ENCODE measurements around the gene MS4A7.

DNA sequence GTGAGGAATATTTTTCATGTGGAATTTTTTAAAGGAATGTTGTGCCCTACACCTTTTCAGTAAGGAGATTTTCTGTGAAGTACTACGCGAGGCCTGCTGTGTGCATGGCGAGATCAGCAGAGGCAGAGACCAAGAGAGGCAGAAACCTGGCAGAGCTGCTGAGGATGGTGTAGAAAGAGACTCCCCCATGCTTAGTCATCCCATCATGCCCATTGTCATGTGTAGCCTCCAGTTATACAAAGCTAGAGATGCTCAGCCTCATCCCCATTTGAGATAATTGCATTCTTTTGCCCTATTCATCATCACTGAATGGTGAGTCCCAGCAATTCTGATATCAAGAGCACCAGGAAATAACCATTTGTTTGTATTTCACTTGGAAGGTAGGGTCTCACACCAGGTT, 3.0 kb upstream of the MS4A7 start:
- TF ChIP-seq, protein P1, sequence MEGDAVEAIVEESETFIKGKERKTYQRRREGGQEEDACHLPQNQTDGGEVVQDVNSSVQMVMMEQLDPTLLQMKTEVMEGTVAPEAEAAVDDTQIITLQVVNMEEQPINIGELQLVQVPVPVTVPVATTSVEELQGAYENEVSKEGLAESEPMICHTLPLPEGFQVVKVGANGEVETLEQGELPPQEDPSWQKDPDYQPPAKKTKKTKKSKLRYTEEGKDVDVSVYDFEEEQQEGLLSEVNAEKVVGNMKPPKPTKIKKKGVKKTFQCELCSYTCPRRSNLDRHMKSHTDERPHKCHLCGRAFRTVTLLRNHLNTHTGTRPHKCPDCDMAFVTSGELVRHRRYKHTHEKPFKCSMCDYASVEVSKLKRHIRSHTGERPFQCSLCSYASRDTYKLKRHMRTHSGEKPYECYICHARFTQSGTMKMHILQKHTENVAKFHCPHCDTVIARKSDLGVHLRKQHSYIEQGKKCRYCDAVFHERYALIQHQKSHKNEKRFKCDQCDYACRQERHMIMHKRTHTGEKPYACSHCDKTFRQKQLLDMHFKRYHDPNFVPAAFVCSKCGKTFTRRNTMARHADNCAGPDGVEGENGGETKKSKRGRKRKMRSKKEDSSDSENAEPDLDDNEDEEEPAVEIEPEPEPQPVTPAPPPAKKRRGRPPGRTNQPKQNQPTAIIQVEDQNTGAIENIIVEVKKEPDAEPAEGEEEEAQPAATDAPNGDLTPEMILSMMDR (IDR thresholded peaks at IDR 0.05) = no peak
- TF ChIP-seq POLR2A (IDR thresholded peaks at IDR 0.05) (no peak), POLR2AphosphoS5 (IDR thresholded peaks at IDR 0.05) (no peak), EP300 (IDR thresholded peaks at IDR 0.05) (no peak)

Measured in stomach (tissue), 4 donors.